BE2C (cell line): Measurements from ENCODE around the gene RFESD.
"Not testable (repeated sequence)": the region's sequence is repeated elsewhere in the genome, so short reads cannot be mapped to it uniquely, and the experiment has no call there.

Source experiments
- DNase-seq: peaks from one replicate; pipeline ENCODE4 v3.0.0-alpha.2; 2020
- H3K27me3 ChIP-seq: fragments of 250-450 bp; sonication (Bioruptor Pico); 2 replicates; pipeline ENCODE4 v1.5.1; 2020; ENCODE audit warnings: mild to moderate bottlenecking
- H3K36me3 ChIP-seq: fragments of 250-450 bp; sonication (Bioruptor Pico); 2 replicates; pipeline ENCODE4 v1.5.1; 2020; ENCODE audit warnings: mild to moderate bottlenecking
- H3K4me1 ChIP-seq: fragments of 250-450 bp; sonication (Bioruptor Pico); 2 replicates; pipeline ENCODE4 v1.5.1; 2020
- H3K4me3 ChIP-seq: 2 replicates; pipeline ENCODE4 v1.5.1; 2011; ENCODE audit warnings: low read depth, low read length
- H3K9me3 ChIP-seq: fragments of 250-450 bp; sonication (Bioruptor Pico); 2 replicates; pipeline ENCODE4 v1.5.1; 2020
- CTCF ChIP-seq: IDR thresholded peaks from 2 replicates; pipeline ENCODE4 v1.5.1; 2012; ENCODE audit warnings: mild to moderate bottlenecking, low read depth, low read length

Gene RFESD

GRCh38 chr5:95631991-95632675 is 14.4 kb upstream of the RFESD start:
- Histone ChIP-seq H3K27me3 (no peaks in the 10 kb centered on the region), H3K4me1 (no peaks in the 10 kb centered on the region), H3K36me3 (no peaks in the 10 kb centered on the region), H3K9me3 (no peaks in the 10 kb centered on the region), H3K4me3 (no peak overlapping the region)
- no peak for DNase-seq
- TF ChIP-seq CTCF = no peak

GRCh38 chr5:95632942-95633341 is 13.6 kb upstream of the RFESD start:
- H3K4me1 ChIP-seq, H3K4me3 ChIP-seq, H3K27me3 ChIP-seq, H3K9me3 ChIP-seq, H3K36me3 ChIP-seq, DNase-seq: not testable (repeated sequence)

- H3K36me3 ChIP-seq = no peaks in the 10 kb centered on the region
- no peaks in the 10 kb centered on the region for H3K9me3 ChIP-seq
- TF ChIP-seq CTCF = no peak
- H3K4me1 ChIP-seq = no peaks in the 10 kb centered on the region
- no peak overlapping the region for H3K4me3 ChIP-seq
- no peak for DNase-seq
- H3K27me3 ChIP-seq = no peaks in the 10 kb centered on the region
These were observed 12.9 kb upstream of the RFESD start for GRCh38 chr5:95633671-95634070.

GRCh38 chr5:95634081-95634480 is 12.5 kb upstream of the RFESD start:
- Histone ChIP-seq H3K27me3 (no peaks in the 10 kb centered on the region), H3K4me3 (no peak overlapping the region), H3K4me1 (no peaks in the 10 kb centered on the region), H3K9me3 (no peaks in the 10 kb centered on the region), H3K36me3 (no peaks in the 10 kb centered on the region)
- no peak for TF ChIP-seq CTCF
- DNase-seq = no peak

GRCh38 chr5:95638632-95639031 is 7.9 kb upstream of the RFESD start:
- no peak for DNase-seq

GRCh38 chr5:95641741-95642220 is 4.8 kb upstream of the RFESD start:
- DNase-seq = no peak
- TF ChIP-seq CTCF = no peak
- H3K4me3 ChIP-seq = no peak overlapping the region

More at GRCh38 chr5:95638632-95639031, 7.9 kb upstream of the RFESD start:
- Histone ChIP-seq H3K27me3 (no peaks in the 10 kb centered on the region), H3K9me3 (no peaks in the 10 kb centered on the region), H3K4me3 (no peak overlapping the region), H3K36me3 (no peaks in the 10 kb centered on the region), H3K4me1 (no peaks in the 10 kb centered on the region)
- TF ChIP-seq CTCF = no peak

More at GRCh38 chr5:95641741-95642220, 4.8 kb upstream of the RFESD start:
- no peaks in the 10 kb centered on the region for H3K27me3 ChIP-seq
- H3K36me3 ChIP-seq = no peaks in the 10 kb centered on the region
- H3K4me1 ChIP-seq = 0 out of 2 replicates have a peak, but pooled peaks cover 2% of the 10 kb centered on the region
- no peaks in the 10 kb centered on the region for H3K9me3 ChIP-seq
